Measurements from ENCODE around the gene ZNF280B.
"Not testable (repeated sequence)": the region's sequence is repeated elsewhere in the genome, so short reads cannot be mapped to it uniquely, and the experiment has no call there.

Gene ZNF280B

GRCh38 chr22:22510833-22511232 lies 2.3 kb upstream of the ZNF280B start:
- POLR2A ChIA-PET; H3K4me1 ChIP-seq (ENCODE audit: control extremely low read depth in 1 of 4, control insufficient read depth in 4 of 4, insufficient read depth in 4 of 4, low read length in 3 of 4); H3K9me3 ChIP-seq (ENCODE audit: control extremely low read depth in 1 of 5, control insufficient read depth in 4 of 5, insufficient read depth in 2 of 5, low read depth in 1 of 5, low read length in 4 of 5); H3K27ac ChIP-seq (ENCODE audit: insufficient read depth in 1 of 2, low read depth in 1 of 2, low read length in 2 of 2, poor library complexity in 1 of 2, severe bottlenecking in 2 of 2); H3K4me3 ChIP-seq (ENCODE audit: control insufficient read depth in 1 of 7, extremely low read depth in 1 of 7, insufficient read depth in 4 of 7, low read depth in 2 of 7, low read length in 6 of 7); DNase-seq; H3K36me3 ChIP-seq (ENCODE audit: control insufficient read depth in 4 of 4, insufficient read depth in 4 of 4, low read length in 3 of 4): not testable (repeated sequence)
- 100% methylated on average over 5 of the region's 7 CpGs for WGBS (ENCODE audit: insufficient coverage)
- CTCF ChIA-PET = interaction anchor here (0.6 to 1.4 kb wide), 2 partner anchors 9 to 76 kb away, joined by 3 read pairs; partner anchors contain the start of gene ZNF280A
- peaks cover 0 to 20% (median 4%) of the 10 kb centered on the region in 5 experiments for H3K27me3 ChIP-seq (replicated peaks in 2 of 5; ENCODE audit: control insufficient read depth in 4 of 5, insufficient read depth in 5 of 5, low read length in 4 of 5)

- CTCF ChIA-PET = interaction anchor here (1.1 to 2.3 kb wide), 3 partner anchors 8 to 117 kb away, joined by 3 to 10 read pairs (median 4); no protein-coding TSS in a partner anchor
- H3K4me3 ChIP-seq (ENCODE audit: control insufficient read depth in 1 of 7, extremely low read depth in 1 of 7, insufficient read depth in 4 of 7, low read depth in 2 of 7, low read length in 6 of 7); DNase-seq; H3K9me3 ChIP-seq (ENCODE audit: control extremely low read depth in 1 of 5, control insufficient read depth in 4 of 5, insufficient read depth in 2 of 5, low read depth in 1 of 5, low read length in 4 of 5); H3K27ac ChIP-seq (ENCODE audit: insufficient read depth in 1 of 2, low read depth in 1 of 2, low read length in 2 of 2, poor library complexity in 1 of 2, severe bottlenecking in 2 of 2); POLR2A ChIA-PET; H3K36me3 ChIP-seq (ENCODE audit: control insufficient read depth in 4 of 4, insufficient read depth in 4 of 4, low read length in 3 of 4); H3K4me1 ChIP-seq (ENCODE audit: control extremely low read depth in 1 of 4, control insufficient read depth in 4 of 4, insufficient read depth in 4 of 4, low read length in 3 of 4): not testable (repeated sequence)
- H3K27me3 ChIP-seq (replicated peaks in 2 of 5; ENCODE audit: control insufficient read depth in 4 of 5, insufficient read depth in 5 of 5, low read length in 4 of 5) = peaks cover 0 to 16% (median 4%) of the 10 kb centered on the region in 5 experiments
- WGBS (ENCODE audit: insufficient coverage) = 96% methylated on average over 4 of the region's 6 CpGs
These were observed 1.4 kb upstream of the ZNF280B start for GRCh38 chr22:22509912-22510311.

GRCh38 chr22:22507743-22508273 lies 734 bp downstream of the ZNF280B start:
- 22% methylated on average over 11 of the region's 13 CpGs for WGBS (ENCODE audit: insufficient coverage)
- H3K27ac ChIP-seq (ENCODE audit: insufficient read depth in 1 of 2, low read depth in 1 of 2, low read length in 2 of 2, poor library complexity in 1 of 2, severe bottlenecking in 2 of 2) = peak overlapping the region in 1 of 2 experiments; percentile 86
- peaks cover 2 to 22% (median 7%) of the 10 kb centered on the region in 4 experiments for H3K36me3 ChIP-seq (ENCODE audit: control insufficient read depth in 4 of 4, insufficient read depth in 4 of 4, low read length in 3 of 4)
- peaks cover 0 to 6% (median 2%) of the 10 kb centered on the region in 5 experiments for H3K27me3 ChIP-seq (replicated peaks in 2 of 5; ENCODE audit: control insufficient read depth in 4 of 5, insufficient read depth in 5 of 5, low read length in 4 of 5)
- ChIA-PET POLR2A (no interaction called here), CTCF (interaction anchor here (1.1 to 2.3 kb wide), 2 partner anchors 10 to 13 kb away, joined by 3 to 10 read pairs; partner anchors contain the start of gene ZNF280A)
- peaks cover 0 to 7% (median 5%) of the 10 kb centered on the region in 4 experiments for H3K4me1 ChIP-seq (ENCODE audit: control extremely low read depth in 1 of 4, control insufficient read depth in 4 of 4, insufficient read depth in 4 of 4, low read length in 3 of 4)
- peak; percentile 2 to 15 (median 13) for DNase-seq
- H3K4me3 ChIP-seq (ENCODE audit: control insufficient read depth in 1 of 7, extremely low read depth in 1 of 7, insufficient read depth in 4 of 7, low read depth in 2 of 7, low read length in 6 of 7) = peak overlapping the region; percentile 60 to 92 (median 76)
- peaks cover 0 to 7% (median 2%) of the 10 kb centered on the region in 5 experiments for H3K9me3 ChIP-seq (ENCODE audit: control extremely low read depth in 1 of 5, control insufficient read depth in 4 of 5, insufficient read depth in 2 of 5, low read depth in 1 of 5, low read length in 4 of 5)

- DNase-seq = no peak
- Histone ChIP-seq H3K27me3 (replicated peaks in 2 of 5; ENCODE audit: control insufficient read depth in 4 of 5, insufficient read depth in 5 of 5, low read length in 4 of 5) (no peaks in the 10 kb centered on the region), H3K9me3 (ENCODE audit: control extremely low read depth in 1 of 5, control insufficient read depth in 4 of 5, insufficient read depth in 2 of 5, low read depth in 1 of 5, low read length in 4 of 5) (peaks cover 0 to 7% (median 2%) of the 10 kb centered on the region in 5 experiments), H3K4me3 (ENCODE audit: control insufficient read depth in 1 of 7, extremely low read depth in 1 of 7, insufficient read depth in 4 of 7, low read depth in 2 of 7, low read length in 6 of 7) (no peak overlapping the region), H3K27ac (ENCODE audit: insufficient read depth in 1 of 2, low read depth in 1 of 2, low read length in 2 of 2, poor library complexity in 1 of 2, severe bottlenecking in 2 of 2) (no peak overlapping the region), H3K36me3 (ENCODE audit: control insufficient read depth in 4 of 4, insufficient read depth in 4 of 4, low read length in 3 of 4) (peaks cover 3 to 26% (median 10%) of the 10 kb centered on the region in 4 experiments), H3K4me1 (ENCODE audit: control extremely low read depth in 1 of 4, control insufficient read depth in 4 of 4, insufficient read depth in 4 of 4, low read length in 3 of 4) (peaks cover 0 to 7% (median 5%) of the 10 kb centered on the region in 4 experiments)
- CTCF ChIA-PET = interaction anchor here (0.6 to 1.1 kb wide), 2 partner anchors 14 to 203 kb away, joined by 3 to 4 read pairs; partner anchors contain the start of gene ZNF280A
- no CpG with 5 or more reads among the region's 1 CpG for WGBS (ENCODE audit: insufficient coverage)
- POLR2A ChIA-PET = no interaction called here
These were observed 1.8 kb downstream of the ZNF280B start for GRCh38 chr22:22506736-22507135.

- WGBS (ENCODE audit: insufficient coverage) = no CpG with 5 or more reads among the region's 2 CpGs
- CTCF ChIA-PET = interaction anchor here (1.1 to 1.2 kb wide), 3 partner anchors 8 to 22 kb away, joined by 3 to 4 read pairs (median 3); no protein-coding TSS in a partner anchor
These were observed 10.3 kb downstream of the ZNF280B start for GRCh38 chr22:22498267-22498666.

GRCh38 chr22:22491589-22491988 lies 17.0 kb downstream of the ZNF280B start:
- H3K9me3 ChIP-seq (ENCODE audit: control extremely low read depth in 1 of 5, control insufficient read depth in 4 of 5, insufficient read depth in 2 of 5, low read depth in 1 of 5, low read length in 4 of 5); H3K27ac ChIP-seq (ENCODE audit: insufficient read depth in 1 of 2, low read depth in 1 of 2, low read length in 2 of 2, poor library complexity in 1 of 2, severe bottlenecking in 2 of 2); H3K27me3 ChIP-seq (replicated peaks in 2 of 5; ENCODE audit: control insufficient read depth in 4 of 5, insufficient read depth in 5 of 5, low read length in 4 of 5); H3K4me3 ChIP-seq (ENCODE audit: control insufficient read depth in 1 of 7, extremely low read depth in 1 of 7, insufficient read depth in 4 of 7, low read depth in 2 of 7, low read length in 6 of 7); DNase-seq; POLR2A ChIA-PET; H3K4me1 ChIP-seq (ENCODE audit: control extremely low read depth in 1 of 4, control insufficient read depth in 4 of 4, insufficient read depth in 4 of 4, low read length in 3 of 4): not testable (repeated sequence)
- CTCF ChIA-PET = interaction anchor here (1.7 kb wide), 1 partner anchor 144 kb away, joined by 4 read pairs; no protein-coding TSS in a partner anchor
- WGBS (ENCODE audit: insufficient coverage) = 100% methylated on average over 3 of the region's 3 CpGs
- H3K36me3 ChIP-seq (ENCODE audit: control insufficient read depth in 4 of 4, insufficient read depth in 4 of 4, low read length in 3 of 4) = peaks cover 2 to 35% (median 14%) of the 10 kb centered on the region in 4 experiments

More at GRCh38 chr22:22498267-22498666, 10.3 kb downstream of the ZNF280B start:
- H3K36me3 ChIP-seq (ENCODE audit: control insufficient read depth in 4 of 4, insufficient read depth in 4 of 4, low read length in 3 of 4) = peaks cover 2 to 11% (median 7%) of the 10 kb centered on the region in 4 experiments
- H3K4me1 ChIP-seq (ENCODE audit: control extremely low read depth in 1 of 4, control insufficient read depth in 4 of 4, insufficient read depth in 4 of 4, low read length in 3 of 4) = no peaks in the 10 kb centered on the region
- POLR2A ChIA-PET = no interaction called here
- H3K27me3 ChIP-seq (replicated peaks in 2 of 5; ENCODE audit: control insufficient read depth in 4 of 5, insufficient read depth in 5 of 5, low read length in 4 of 5) = no peaks in the 10 kb centered on the region
- no peak for DNase-seq
- no peaks in the 10 kb centered on the region for H3K9me3 ChIP-seq (ENCODE audit: control extremely low read depth in 1 of 5, control insufficient read depth in 4 of 5, insufficient read depth in 2 of 5, low read depth in 1 of 5, low read length in 4 of 5)
- no peak overlapping the region for H3K27ac ChIP-seq (ENCODE audit: insufficient read depth in 1 of 2, low read depth in 1 of 2, low read length in 2 of 2, poor library complexity in 1 of 2, severe bottlenecking in 2 of 2)
- no peak overlapping the region for H3K4me3 ChIP-seq (ENCODE audit: control insufficient read depth in 1 of 7, extremely low read depth in 1 of 7, insufficient read depth in 4 of 7, low read depth in 2 of 7, low read length in 6 of 7)

- no peak for DNase-seq
- no peak overlapping the region for H3K4me3 ChIP-seq (ENCODE audit: control insufficient read depth in 1 of 7, extremely low read depth in 1 of 7, insufficient read depth in 4 of 7, low read depth in 2 of 7, low read length in 6 of 7)
- POLR2A ChIA-PET = no interaction called here
- WGBS (ENCODE audit: insufficient coverage) = 94% methylated on average over 3 of the region's 5 CpGs
- H3K4me1 ChIP-seq (ENCODE audit: control extremely low read depth in 1 of 4, control insufficient read depth in 4 of 4, insufficient read depth in 4 of 4, low read length in 3 of 4) = no peaks in the 10 kb centered on the region
- peaks cover under 1 to 40% (median 15%) of the 10 kb centered on the region in 4 experiments for H3K36me3 ChIP-seq (ENCODE audit: control insufficient read depth in 4 of 4, insufficient read depth in 4 of 4, low read length in 3 of 4)
- CTCF ChIA-PET = interaction anchor here (0.9 to 1.8 kb wide), 3 partner anchors 10 to 27 kb away, joined by 3 to 7 read pairs (median 3); no protein-coding TSS in a partner anchor
- no peaks in the 10 kb centered on the region for H3K9me3 ChIP-seq (ENCODE audit: control extremely low read depth in 1 of 5, control insufficient read depth in 4 of 5, insufficient read depth in 2 of 5, low read depth in 1 of 5, low read length in 4 of 5)
- no peak overlapping the region for H3K27ac ChIP-seq (ENCODE audit: insufficient read depth in 1 of 2, low read depth in 1 of 2, low read length in 2 of 2, poor library complexity in 1 of 2, severe bottlenecking in 2 of 2)
- H3K27me3 ChIP-seq (replicated peaks in 2 of 5; ENCODE audit: control insufficient read depth in 4 of 5, insufficient read depth in 5 of 5, low read length in 4 of 5) = no peaks in the 10 kb centered on the region
These were observed 19.8 kb downstream of the ZNF280B start for GRCh38 chr22:22488736-22489135.

All from common myeloid progenitor, CD34-positive (primary cell).